MCF 10A (cell line): ENCODE data around the gene CDHR3. TPM values are rescaled to one million over a fixed set of nuclear protein-coding genes. Genes with fewer than 3 reads are reported as not detected.

Experiments used
- BruUV-seq: library from RNA; stranded (reverse); fragments of 400-500 nt; replicated peaks from 2 replicates; lab custom pipeline; 2021; lab: Mats Ljungman, UMichigan
- CTCF ChIA-PET: fragments of 300-600 bp; sonication (Branson Sonifier 250); formaldehyde crosslinking; extraction: SDS; loops from one replicate; lab custom pipeline; 2021; ENCODE audit warnings: antibody characterized with exemption, inconsistent platforms; lab: Yijun Ruan, JAX
- POLR2A ChIA-PET: fragments of 300-600, 350-650 bp; sonication (Branson Sonifier 250); formaldehyde crosslinking; extraction: SDS; loops from one replicate; lab custom pipeline; 2020; ENCODE audit warnings: antibody characterized with exemption, inconsistent platforms; lab: Yijun Ruan, JAX
- DNase-seq: peaks from one replicate; pipeline ENCODE4 v3.0.0-alpha.2; 2018; ENCODE audit not compliant: unreplicated experiment
- H3K27ac Mint-ChIP-seq: one replicate; pipeline ENCODE4 v1.8.0; 2022; ENCODE audit warnings: mild to moderate bottlenecking, low read depth, mixed read lengths; ENCODE audit not compliant: unreplicated experiment
- H3K27me3 Mint-ChIP-seq: one replicate; pipeline ENCODE4 v1.8.0; 2022; ENCODE audit warnings: mixed read lengths; ENCODE audit not compliant: insufficient read depth, unreplicated experiment
- H3K36me3 Mint-ChIP-seq: one replicate; pipeline ENCODE4 v1.8.0; 2022; ENCODE audit warnings: mild to moderate bottlenecking, moderate library complexity, mixed read lengths; ENCODE audit not compliant: insufficient read depth, unreplicated experiment
- H3K4me1 Mint-ChIP-seq: one replicate; pipeline ENCODE4 v1.8.0; 2022; ENCODE audit warnings: mixed read lengths; ENCODE audit not compliant: insufficient read depth, unreplicated experiment
- H3K4me3 Mint-ChIP-seq: one replicate; pipeline ENCODE4 v1.8.0; 2022; ENCODE audit warnings: mild to moderate bottlenecking, moderate library complexity, mixed read lengths; ENCODE audit not compliant: unreplicated experiment
- H3K9me3 Mint-ChIP-seq: one replicate; pipeline ENCODE4 v1.8.0; 2022; ENCODE audit warnings: mixed read lengths; ENCODE audit not compliant: unreplicated experiment
- CTCF ChIP-seq: fragments of 200-600 bp; IDR thresholded peaks from one replicate; pipeline ENCODE4 v1.8.0; 2022; ENCODE audit warnings: antibody characterized with exemption, mild to moderate bottlenecking; ENCODE audit not compliant: unreplicated experiment
- intact Hi-C: fragments of 100-400 bp; cut with micrococcal nuclease; formaldehyde crosslinking; loops from 2 replicates; pipeline ENCODE4 v1.14.1; 2022
- total RNA-seq: library from RNA; stranded (reverse); gene quantifications from 2 replicates; pipeline ENCODE4 v1.2.3, GENCODE V29; 2022

Gene CDHR3
- total RNA-seq, 1 experiment from 2014 or later = 0.19 TPM

DNA sequence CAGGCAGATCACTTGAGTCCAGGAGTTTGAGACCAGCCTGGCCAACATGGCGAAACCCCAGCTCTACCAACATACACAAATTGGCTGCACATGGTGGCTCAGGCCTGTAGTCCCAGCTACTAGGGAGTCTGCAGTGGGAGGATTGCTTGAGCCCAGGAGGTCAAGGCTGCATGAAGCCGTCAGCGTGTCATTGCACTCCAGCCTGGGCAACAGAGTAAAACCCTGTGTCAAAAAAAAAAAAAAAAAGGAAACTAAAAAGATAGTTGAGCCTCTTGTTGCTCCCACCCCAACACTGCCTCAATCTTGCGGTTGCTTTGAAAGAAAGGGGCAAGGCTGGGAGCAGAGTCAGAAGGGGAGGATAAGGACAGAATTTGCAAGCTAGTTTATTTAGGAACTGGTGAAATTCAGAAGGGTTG, 79.1 kb downstream of the CDHR3 start:
- Mint-ChIP-seq H3K9me3 (no peaks in the 10 kb centered on the region), H3K27me3 (peaks cover 26% of the 10 kb centered on the region), H3K27ac (no peak overlapping the region), H3K36me3 (no peaks in the 10 kb centered on the region), H3K4me3 (no peak overlapping the region), H3K4me1 (peaks cover 13% of the 10 kb centered on the region)
- TF ChIP-seq CTCF = no peak
- no peak for DNase-seq
- ChIA-PET CTCF (interaction anchor here (0.6 to 7.4 kb wide), 51 partner anchors 9 to 1122 kb away, joined by 3 to 138 read pairs (median 4); no protein-coding TSS in a partner anchor), POLR2A (no interaction called here)
- BruUV-seq = no TSS peak
- intact Hi-C loops = loop anchor here (1.0 to 5.0 kb wide), 4 partner anchors 108 to 510 kb away; partner anchors contain the start of gene RINT1

DNA sequence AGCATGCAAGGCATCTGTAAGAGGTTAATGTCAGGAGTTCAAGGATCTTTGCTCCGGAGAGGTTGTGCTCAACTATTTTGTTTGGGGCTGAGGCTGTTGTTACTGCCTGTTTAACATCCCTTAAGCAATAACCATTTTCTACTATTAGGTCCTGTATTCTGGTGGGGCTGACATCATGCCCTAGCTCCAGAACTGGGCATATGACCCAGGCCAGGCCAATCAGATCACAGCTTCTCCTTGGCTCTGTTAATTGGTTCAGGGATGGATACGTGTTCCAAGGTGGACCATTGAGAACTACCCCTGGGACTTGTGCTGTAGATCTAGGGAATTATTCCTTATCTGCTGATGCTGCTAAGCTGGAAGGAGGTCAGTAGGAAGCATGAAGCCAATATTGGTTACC, 82.1 kb downstream of the CDHR3 start:
- H3K27me3 Mint-ChIP-seq = peaks cover 26% of the 10 kb centered on the region
- no peak overlapping the region for H3K27ac Mint-ChIP-seq
- no peak for TF ChIP-seq CTCF
- POLR2A ChIA-PET = interaction anchor here (0.5 kb wide), 1 partner anchor 71 kb away, joined by 3 read pairs; no protein-coding TSS in a partner anchor
- no peak for DNase-seq
- CTCF ChIA-PET = interaction anchor here (0.5 to 7.4 kb wide), 6 partner anchors 11 to 393 kb away, joined by 3 to 138 read pairs (median 6); no protein-coding TSS in a partner anchor
- H3K4me1 Mint-ChIP-seq = peaks cover 16% of the 10 kb centered on the region
- BruUV-seq = no TSS peak
- no peak overlapping the region for H3K4me3 Mint-ChIP-seq
- intact Hi-C loops = no loop called here
- H3K9me3 Mint-ChIP-seq = no peaks in the 10 kb centered on the region
- no peaks in the 10 kb centered on the region for H3K36me3 Mint-ChIP-seq

- no peaks in the 10 kb centered on the region for H3K9me3 Mint-ChIP-seq
- no peak for DNase-seq
- TF ChIP-seq CTCF = no peak
- ChIA-PET CTCF (interaction anchor here (1.7 to 7.4 kb wide), 4 partner anchors 13 to 393 kb away, joined by 8 to 138 read pairs (median 30); no protein-coding TSS in a partner anchor), POLR2A (interaction anchor here (0.5 kb wide), 1 partner anchor 71 kb away, joined by 3 read pairs; no protein-coding TSS in a partner anchor)
- BruUV-seq = no TSS peak
- no peak overlapping the region for H3K4me3 Mint-ChIP-seq
- no peak overlapping the region for H3K27ac Mint-ChIP-seq
- no peaks in the 10 kb centered on the region for H3K36me3 Mint-ChIP-seq
- intact Hi-C loops = no loop called here
- H3K27me3 Mint-ChIP-seq = peaks cover 26% of the 10 kb centered on the region
- peaks cover 21% of the 10 kb centered on the region for H3K4me1 Mint-ChIP-seq
These were observed 82.5 kb downstream of the CDHR3 start for GRCh38 chr7:106045586-106045985.

DNA sequence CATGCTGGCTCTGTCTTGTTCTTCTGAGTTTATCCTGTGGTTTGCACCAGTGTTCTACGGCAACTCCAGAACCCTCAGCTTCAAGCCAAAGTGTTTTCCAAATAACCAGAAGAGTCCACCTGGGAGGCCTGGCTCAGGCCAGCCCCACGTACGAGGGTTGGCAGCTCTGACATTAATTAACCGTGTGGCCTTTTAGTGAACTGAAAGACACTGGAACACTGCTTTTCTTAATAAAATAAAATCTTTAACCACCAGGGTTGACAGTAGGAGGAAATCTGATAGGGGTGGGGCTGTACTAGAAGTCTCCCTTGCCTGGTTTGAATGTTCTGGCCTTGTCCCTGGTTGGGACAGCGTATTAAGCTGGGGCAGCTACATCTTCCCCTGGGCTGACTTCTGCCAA, 84.1 kb downstream of the CDHR3 start:
- CTCF ChIA-PET = interaction anchor here (0.6 to 3.2 kb wide), 11 partner anchors 10 to 773 kb away, joined by 3 to 28 read pairs (median 4); no protein-coding TSS in a partner anchor
- TF ChIP-seq CTCF = no peak
- H3K4me3 Mint-ChIP-seq = no peak overlapping the region
- no peaks in the 10 kb centered on the region for H3K36me3 Mint-ChIP-seq
- POLR2A ChIA-PET = interaction anchor here (0.7 to 1.2 kb wide), 6 partner anchors 9 to 287 kb away, joined by 3 to 4 read pairs (median 3); partner anchors contain the start of gene SYPL1
- no peak overlapping the region for H3K27ac Mint-ChIP-seq
- H3K9me3 Mint-ChIP-seq = no peaks in the 10 kb centered on the region
- peaks cover 26% of the 10 kb centered on the region for H3K27me3 Mint-ChIP-seq
- BruUV-seq = no TSS peak
- intact Hi-C loops = no loop called here
- H3K4me1 Mint-ChIP-seq = peaks cover 29% of the 10 kb centered on the region
- DNase-seq = no peak
